ENCODE measurements around the gene DEPDC7.
"Not testable (repeated sequence)": the region's sequence is repeated elsewhere in the genome, so short reads cannot be mapped to it uniquely, and the experiment has no call there.

DEPDC7 gene

GRCh38 chr11:33015621-33016551, at the start of gene DEPDC7:
Gene DEPDC7, plus strand, starts transcription at chr11:33015878. Its CDS starts 78 bp downstream, at chr11:33015956.
- Histone ChIP-seq H3K9ac (ENCODE audit: low read length in 5 of 5) (peak within 1 kb of the TSS in 2 of 5 donors; percentile 38 to 56), H3K4me1 (ENCODE audit: control insufficient read depth in 5 of 5, insufficient read depth in 5 of 5, low read length in 5 of 5) (peaks cover 0 to 12% (median 11%) of the 10 kb centered on the region in 5 donors), H3K27me3 (ENCODE audit: control insufficient read depth in 5 of 5, insufficient read depth in 4 of 5, low read length in 5 of 5) (peaks cover 0 to 4% (median 0%) of the 10 kb centered on the region in 5 donors), H3K4me3 (ENCODE audit: low read depth in 1 of 5, low read length in 5 of 5) (peak within 1 kb of the TSS; percentile 62 to 83 (median 70)), H3K36me3 (ENCODE audit: control insufficient read depth in 5 of 5, insufficient read depth in 5 of 5, low read length in 5 of 5) (no peaks in the 10 kb centered on the region), H3K9me3 (ENCODE audit: control insufficient read depth in 5 of 5, low read length in 5 of 5) (no peaks in the 10 kb centered on the region), H3K27ac (ENCODE audit: low read depth, low read length) (no peak within 1 kb of the TSS)

- Histone ChIP-seq H3K27ac (ENCODE audit: low read depth, low read length) (no peak overlapping the region), H3K27me3 (ENCODE audit: control insufficient read depth in 5 of 5, insufficient read depth in 4 of 5, low read length in 5 of 5) (no peaks in the 10 kb centered on the region), H3K4me3 (ENCODE audit: low read depth in 1 of 5, low read length in 5 of 5) (no peak overlapping the region), H3K36me3 (ENCODE audit: control insufficient read depth in 5 of 5, insufficient read depth in 5 of 5, low read length in 5 of 5) (peaks cover 13 to 35% (median 18%) of the 10 kb centered on the region in 5 donors), H3K9ac (ENCODE audit: low read length in 5 of 5) (peak overlapping the region in 1 of 5 donors; percentile 30), H3K9me3 (ENCODE audit: control insufficient read depth in 5 of 5, low read length in 5 of 5) (no peaks in the 10 kb centered on the region), H3K4me1 (ENCODE audit: control insufficient read depth in 5 of 5, insufficient read depth in 5 of 5, low read length in 5 of 5) (peaks cover 0 to 3% (median 0%) of the 10 kb centered on the region in 5 donors)
These were observed 47.1 kb upstream of the DEPDC7 start for GRCh38 chr11:32968541-32968940.

GRCh38 chr11:32972233-32972632, 43.4 kb upstream of the DEPDC7 start:
- H3K36me3 ChIP-seq (ENCODE audit: control insufficient read depth in 5 of 5, insufficient read depth in 5 of 5, low read length in 5 of 5), result peaks cover 11 to 48% (median 24%) of the 10 kb centered on the region in 5 donors
- not testable (repeated sequence) for H3K9ac ChIP-seq (ENCODE audit: low read length in 5 of 5); H3K9me3 ChIP-seq (ENCODE audit: control insufficient read depth in 5 of 5, low read length in 5 of 5); H3K27me3 ChIP-seq (ENCODE audit: control insufficient read depth in 5 of 5, insufficient read depth in 4 of 5, low read length in 5 of 5); H3K27ac ChIP-seq (ENCODE audit: low read depth, low read length); H3K4me3 ChIP-seq (ENCODE audit: low read depth in 1 of 5, low read length in 5 of 5); H3K4me1 ChIP-seq (ENCODE audit: control insufficient read depth in 5 of 5, insufficient read depth in 5 of 5, low read length in 5 of 5)

- Histone ChIP-seq H3K27ac (ENCODE audit: low read depth, low read length) (no peak overlapping the region), H3K4me1 (ENCODE audit: control insufficient read depth in 5 of 5, insufficient read depth in 5 of 5, low read length in 5 of 5) (peaks cover 0 to 3% (median 0%) of the 10 kb centered on the region in 5 donors), H3K27me3 (ENCODE audit: control insufficient read depth in 5 of 5, insufficient read depth in 4 of 5, low read length in 5 of 5) (no peaks in the 10 kb centered on the region), H3K9me3 (ENCODE audit: control insufficient read depth in 5 of 5, low read length in 5 of 5) (no peaks in the 10 kb centered on the region), H3K9ac (ENCODE audit: low read length in 5 of 5) (no peak overlapping the region), H3K4me3 (ENCODE audit: low read depth in 1 of 5, low read length in 5 of 5) (no peak overlapping the region), H3K36me3 (ENCODE audit: control insufficient read depth in 5 of 5, insufficient read depth in 5 of 5, low read length in 5 of 5) (peaks cover 14 to 51% (median 28%) of the 10 kb centered on the region in 5 donors)
These were observed 42.9 kb upstream of the DEPDC7 start for GRCh38 chr11:32972781-32973180.

- peaks cover 7 to 17% (median 9%) of the 10 kb centered on the region in 5 donors for H3K36me3 ChIP-seq (ENCODE audit: control insufficient read depth in 5 of 5, insufficient read depth in 5 of 5, low read length in 5 of 5)
- H3K9me3 ChIP-seq (ENCODE audit: control insufficient read depth in 5 of 5, low read length in 5 of 5), result no peaks in the 10 kb centered on the region
- no peaks in the 10 kb centered on the region for H3K4me1 ChIP-seq (ENCODE audit: control insufficient read depth in 5 of 5, insufficient read depth in 5 of 5, low read length in 5 of 5)
- H3K27me3 ChIP-seq (ENCODE audit: control insufficient read depth in 5 of 5, insufficient read depth in 4 of 5, low read length in 5 of 5), result no peaks in the 10 kb centered on the region
- no peak overlapping the region for H3K9ac ChIP-seq (ENCODE audit: low read length in 5 of 5)
- no peak overlapping the region for H3K4me3 ChIP-seq (ENCODE audit: low read depth in 1 of 5, low read length in 5 of 5)
- no peak overlapping the region for H3K27ac ChIP-seq (ENCODE audit: low read depth, low read length)
These were observed 33.1 kb upstream of the DEPDC7 start for GRCh38 chr11:32982626-32983025.

GRCh38 chr11:32983506-32983905, 32.2 kb upstream of the DEPDC7 start:
- no peaks in the 10 kb centered on the region for H3K27me3 ChIP-seq (ENCODE audit: control insufficient read depth in 5 of 5, insufficient read depth in 4 of 5, low read length in 5 of 5)
- no peak overlapping the region for H3K9ac ChIP-seq (ENCODE audit: low read length in 5 of 5)
- no peaks in the 10 kb centered on the region for H3K9me3 ChIP-seq (ENCODE audit: control insufficient read depth in 5 of 5, low read length in 5 of 5)

GRCh38 chr11:32985600-32985999, 30.1 kb upstream of the DEPDC7 start:
- H3K27ac ChIP-seq (ENCODE audit: low read depth, low read length), result no peak overlapping the region
- no peaks in the 10 kb centered on the region for H3K4me1 ChIP-seq (ENCODE audit: control insufficient read depth in 5 of 5, insufficient read depth in 5 of 5, low read length in 5 of 5)
- H3K9me3 ChIP-seq (ENCODE audit: control insufficient read depth in 5 of 5, low read length in 5 of 5), result no peaks in the 10 kb centered on the region
- no peak overlapping the region for H3K9ac ChIP-seq (ENCODE audit: low read length in 5 of 5)
- H3K36me3 ChIP-seq (ENCODE audit: control insufficient read depth in 5 of 5, insufficient read depth in 5 of 5, low read length in 5 of 5), result no peaks in the 10 kb centered on the region
- H3K4me3 ChIP-seq (ENCODE audit: low read depth in 1 of 5, low read length in 5 of 5), result no peak overlapping the region
- no peaks in the 10 kb centered on the region for H3K27me3 ChIP-seq (ENCODE audit: control insufficient read depth in 5 of 5, insufficient read depth in 4 of 5, low read length in 5 of 5)

More at GRCh38 chr11:32983506-32983905, 32.2 kb upstream of the DEPDC7 start:
- no peak overlapping the region for H3K27ac ChIP-seq (ENCODE audit: low read depth, low read length)
- no peaks in the 10 kb centered on the region for H3K4me1 ChIP-seq (ENCODE audit: control insufficient read depth in 5 of 5, insufficient read depth in 5 of 5, low read length in 5 of 5)
- H3K4me3 ChIP-seq (ENCODE audit: low read depth in 1 of 5, low read length in 5 of 5), result no peak overlapping the region
- H3K36me3 ChIP-seq (ENCODE audit: control insufficient read depth in 5 of 5, insufficient read depth in 5 of 5, low read length in 5 of 5), result peaks cover 4 to 9% (median 5%) of the 10 kb centered on the region in 5 donors

- no peaks in the 10 kb centered on the region for H3K36me3 ChIP-seq (ENCODE audit: control insufficient read depth in 5 of 5, insufficient read depth in 5 of 5, low read length in 5 of 5)
- no peaks in the 10 kb centered on the region for H3K4me1 ChIP-seq (ENCODE audit: control insufficient read depth in 5 of 5, insufficient read depth in 5 of 5, low read length in 5 of 5)
- peaks cover 5 to 13% (median 10%) of the 10 kb centered on the region in 5 donors for H3K9me3 ChIP-seq (ENCODE audit: control insufficient read depth in 5 of 5, low read length in 5 of 5)
- no peak overlapping the region for H3K9ac ChIP-seq (ENCODE audit: low read length in 5 of 5)
- no peaks in the 10 kb centered on the region for H3K27me3 ChIP-seq (ENCODE audit: control insufficient read depth in 5 of 5, insufficient read depth in 4 of 5, low read length in 5 of 5)
- no peak overlapping the region for H3K27ac ChIP-seq (ENCODE audit: low read depth, low read length)
- no peak overlapping the region for H3K4me3 ChIP-seq (ENCODE audit: low read depth in 1 of 5, low read length in 5 of 5)
These were observed 27.8 kb upstream of the DEPDC7 start for GRCh38 chr11:32987851-32988250.

GRCh38 chr11:32990481-32990880, 25.2 kb upstream of the DEPDC7 start:
- H3K9ac ChIP-seq (ENCODE audit: low read length in 5 of 5), result no peak overlapping the region
- no peaks in the 10 kb centered on the region for H3K36me3 ChIP-seq (ENCODE audit: control insufficient read depth in 5 of 5, insufficient read depth in 5 of 5, low read length in 5 of 5)
- peaks cover 5 to 16% (median 10%) of the 10 kb centered on the region in 5 donors for H3K9me3 ChIP-seq (ENCODE audit: control insufficient read depth in 5 of 5, low read length in 5 of 5)
- H3K4me1 ChIP-seq (ENCODE audit: control insufficient read depth in 5 of 5, insufficient read depth in 5 of 5, low read length in 5 of 5), result no peaks in the 10 kb centered on the region
- H3K27ac ChIP-seq (ENCODE audit: low read depth, low read length), result no peak overlapping the region
- H3K27me3 ChIP-seq (ENCODE audit: control insufficient read depth in 5 of 5, insufficient read depth in 4 of 5, low read length in 5 of 5), result no peaks in the 10 kb centered on the region
- H3K4me3 ChIP-seq (ENCODE audit: low read depth in 1 of 5, low read length in 5 of 5), result no peak overlapping the region

- H3K27ac ChIP-seq (ENCODE audit: low read depth, low read length), result no peak overlapping the region
- H3K9me3 ChIP-seq (ENCODE audit: control insufficient read depth in 5 of 5, low read length in 5 of 5), result peaks cover 5 to 16% (median 10%) of the 10 kb centered on the region in 5 donors
- no peak overlapping the region for H3K9ac ChIP-seq (ENCODE audit: low read length in 5 of 5)
These were observed 24.3 kb upstream of the DEPDC7 start for GRCh38 chr11:32991427-32991826.

More at GRCh38 chr11:32991427-32991826, 24.3 kb upstream of the DEPDC7 start:
- Histone ChIP-seq H3K27me3 (ENCODE audit: control insufficient read depth in 5 of 5, insufficient read depth in 4 of 5, low read length in 5 of 5) (no peaks in the 10 kb centered on the region), H3K4me1 (ENCODE audit: control insufficient read depth in 5 of 5, insufficient read depth in 5 of 5, low read length in 5 of 5) (no peaks in the 10 kb centered on the region), H3K36me3 (ENCODE audit: control insufficient read depth in 5 of 5, insufficient read depth in 5 of 5, low read length in 5 of 5) (no peaks in the 10 kb centered on the region), H3K4me3 (ENCODE audit: low read depth in 1 of 5, low read length in 5 of 5) (no peak overlapping the region)

Data from subcutaneous abdominal adipose tissue (tissue), 5 donors.